ENCODE measurements around the gene PDXK. TPM values are rescaled to one million over a fixed set of nuclear protein-coding genes. Genes with fewer than 3 reads are reported as not detected.

PDXK gene
- total and polyA plus RNA-seq, 2 of the 13 experiments (the other 11 are each of a cell fraction or from before 2014, with no cell fraction given) = 114 to 184 TPM

DNA sequence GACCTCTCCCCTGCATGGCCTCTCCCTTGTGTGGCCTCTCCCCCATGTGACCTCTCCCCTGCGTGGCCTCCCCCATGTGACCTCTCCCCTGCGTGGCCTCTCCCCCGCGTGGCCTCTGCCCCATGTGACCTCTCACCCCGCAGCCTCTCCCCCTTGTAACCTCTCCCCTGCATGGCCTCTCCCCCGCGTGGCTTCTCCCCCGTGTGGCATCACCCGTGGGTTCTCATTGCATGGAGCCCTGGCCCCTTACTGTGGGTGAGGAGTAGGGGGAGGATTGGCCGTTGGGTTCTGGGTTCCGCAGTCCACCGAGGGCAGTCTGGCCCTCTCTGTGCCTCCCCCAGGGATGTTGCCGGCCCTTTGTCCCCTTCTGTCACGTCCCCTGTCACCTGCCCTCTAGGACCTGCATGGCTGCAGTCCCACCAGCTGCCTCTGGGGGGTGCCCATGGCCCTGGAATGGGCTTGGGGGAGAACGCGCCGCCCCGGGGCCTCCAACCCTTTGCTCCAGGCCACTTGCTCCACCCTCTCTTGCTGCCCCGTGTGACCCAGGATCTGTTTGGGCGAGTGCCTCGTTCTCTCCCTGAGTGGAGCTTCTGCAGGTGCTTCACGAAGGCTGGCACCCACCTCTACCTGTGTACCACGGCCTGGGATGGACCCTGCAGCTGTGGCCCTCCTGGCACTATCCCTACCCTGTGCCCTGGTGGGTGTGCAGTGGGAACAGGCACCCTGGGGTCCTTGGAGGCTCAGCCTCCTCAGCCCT is 91.8 kb downstream of the PDXK start (continued):
- TF ChIP-seq ZNF713 (CRISPR knock-in tag; IDR thresholded peaks at IDR 0.05) = no peak
- no peak for TF ChIP-seq PLRG1 (conservative IDR thresholded peaks at IDR 0.05)
- peak; percentile 56 for TF ChIP-seq ZFX (CRISPR knock-in tag; IDR thresholded peaks at IDR 0.05; ENCODE audit: low read depth)
- TF ChIP-seq SMAD9 (CRISPR knock-in tag; IDR thresholded peaks at IDR 0.05) = no peak
- no peak for TF ChIP-seq SKI (IDR thresholded peaks at IDR 0.05; ENCODE audit: partially characterized antibody)
- TF ChIP-seq GFI1 (CRISPR knock-in tag; IDR thresholded peaks at IDR 0.05; ENCODE audit: borderline replicate concordance) = no peak
- no peak for TF ChIP-seq ZNF572 (CRISPR knock-in tag; IDR thresholded peaks at IDR 0.05)
- no peak for TF ChIP-seq KDM6A (CRISPR knock-in tag; IDR thresholded peaks at IDR 0.05; ENCODE audit: low read depth)
- TF ChIP-seq HOXA3 (CRISPR knock-in tag; IDR thresholded peaks at IDR 0.05) = peak; percentile 58; the same call in 1 of the 2 replicates
- TF ChIP-seq, protein P1, sequence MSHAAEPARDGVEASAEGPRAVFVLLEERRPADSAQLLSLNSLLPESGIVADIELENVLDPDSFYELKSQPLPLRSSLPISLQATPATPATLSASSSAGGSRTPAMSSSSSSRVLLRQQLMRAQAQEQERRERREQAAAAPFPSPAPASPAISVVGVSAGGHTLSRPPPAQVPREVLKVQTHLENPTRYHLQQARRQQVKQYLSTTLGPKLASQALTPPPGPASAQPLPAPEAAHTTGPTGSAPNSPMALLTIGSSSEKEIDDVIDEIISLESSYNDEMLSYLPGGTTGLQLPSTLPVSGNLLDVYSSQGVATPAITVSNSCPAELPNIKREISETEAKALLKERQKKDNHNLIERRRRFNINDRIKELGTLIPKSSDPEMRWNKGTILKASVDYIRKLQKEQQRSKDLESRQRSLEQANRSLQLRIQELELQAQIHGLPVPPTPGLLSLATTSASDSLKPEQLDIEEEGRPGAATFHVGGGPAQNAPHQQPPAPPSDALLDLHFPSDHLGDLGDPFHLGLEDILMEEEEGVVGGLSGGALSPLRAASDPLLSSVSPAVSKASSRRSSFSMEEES (CRISPR knock-in tag; IDR thresholded peaks at IDR 0.05) = no peak
- no peak for TF ChIP-seq HMG20B (CRISPR knock-in tag; conservative IDR thresholded peaks at IDR 0.05)
- TF ChIP-seq MIER3 (CRISPR knock-in tag; IDR thresholded peaks at IDR 0.05; ENCODE audit: borderline replicate concordance) = no peak
- 0 out of 2 replicates have a peak, but pooled peaks have one; percentile 36 for TF ChIP-seq CBFB (CRISPR knock-in tag; IDR thresholded peaks at IDR 0.05)
- no peak for TF ChIP-seq ZKSCAN5 (CRISPR knock-in tag; IDR thresholded peaks at IDR 0.05)
- TF ChIP-seq, protein P2, sequence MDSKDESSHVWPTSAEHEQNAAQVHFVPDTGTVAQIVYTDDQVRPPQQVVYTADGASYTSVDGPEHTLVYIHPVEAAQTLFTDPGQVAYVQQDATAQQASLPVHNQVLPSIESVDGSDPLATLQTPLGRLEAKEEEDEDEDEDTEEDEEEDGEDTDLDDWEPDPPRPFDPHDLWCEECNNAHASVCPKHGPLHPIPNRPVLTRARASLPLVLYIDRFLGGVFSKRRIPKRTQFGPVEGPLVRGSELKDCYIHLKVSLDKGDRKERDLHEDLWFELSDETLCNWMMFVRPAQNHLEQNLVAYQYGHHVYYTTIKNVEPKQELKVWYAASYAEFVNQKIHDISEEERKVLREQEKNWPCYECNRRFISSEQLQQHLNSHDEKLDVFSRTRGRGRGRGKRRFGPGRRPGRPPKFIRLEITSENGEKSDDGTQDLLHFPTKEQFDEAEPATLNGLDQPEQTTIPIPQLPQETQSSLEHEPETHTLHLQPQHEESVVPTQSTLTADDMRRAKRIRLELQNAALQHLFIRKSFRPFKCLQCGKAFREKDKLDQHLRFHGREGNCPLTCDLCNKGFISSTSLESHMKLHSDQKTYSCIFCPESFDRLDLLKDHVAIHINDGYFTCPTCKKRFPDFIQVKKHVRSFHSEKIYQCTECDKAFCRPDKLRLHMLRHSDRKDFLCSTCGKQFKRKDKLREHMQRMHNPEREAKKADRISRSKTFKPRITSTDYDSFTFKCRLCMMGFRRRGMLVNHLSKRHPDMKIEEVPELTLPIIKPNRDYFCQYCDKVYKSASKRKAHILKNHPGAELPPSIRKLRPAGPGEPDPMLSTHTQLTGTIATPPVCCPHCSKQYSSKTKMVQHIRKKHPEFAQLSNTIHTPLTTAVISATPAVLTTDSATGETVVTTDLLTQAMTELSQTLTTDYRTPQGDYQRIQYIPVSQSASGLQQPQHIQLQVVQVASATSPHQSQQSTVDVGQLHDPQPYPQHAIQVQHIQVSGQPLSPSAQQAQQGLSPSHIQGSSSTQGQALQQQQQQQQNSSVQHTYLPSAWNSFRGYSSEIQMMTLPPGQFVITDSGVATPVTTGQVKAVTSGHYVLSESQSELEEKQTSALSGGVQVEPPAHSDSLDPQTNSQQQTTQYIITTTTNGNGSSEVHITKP (CRISPR knock-in tag; IDR thresholded peaks at IDR 0.05; ENCODE audit: low read depth) = no peak
- TF ChIP-seq MAF1 (CRISPR knock-in tag; IDR thresholded peaks at IDR 0.05; ENCODE audit: borderline replicate concordance) = no peak
- TF ChIP-seq, protein P3, sequence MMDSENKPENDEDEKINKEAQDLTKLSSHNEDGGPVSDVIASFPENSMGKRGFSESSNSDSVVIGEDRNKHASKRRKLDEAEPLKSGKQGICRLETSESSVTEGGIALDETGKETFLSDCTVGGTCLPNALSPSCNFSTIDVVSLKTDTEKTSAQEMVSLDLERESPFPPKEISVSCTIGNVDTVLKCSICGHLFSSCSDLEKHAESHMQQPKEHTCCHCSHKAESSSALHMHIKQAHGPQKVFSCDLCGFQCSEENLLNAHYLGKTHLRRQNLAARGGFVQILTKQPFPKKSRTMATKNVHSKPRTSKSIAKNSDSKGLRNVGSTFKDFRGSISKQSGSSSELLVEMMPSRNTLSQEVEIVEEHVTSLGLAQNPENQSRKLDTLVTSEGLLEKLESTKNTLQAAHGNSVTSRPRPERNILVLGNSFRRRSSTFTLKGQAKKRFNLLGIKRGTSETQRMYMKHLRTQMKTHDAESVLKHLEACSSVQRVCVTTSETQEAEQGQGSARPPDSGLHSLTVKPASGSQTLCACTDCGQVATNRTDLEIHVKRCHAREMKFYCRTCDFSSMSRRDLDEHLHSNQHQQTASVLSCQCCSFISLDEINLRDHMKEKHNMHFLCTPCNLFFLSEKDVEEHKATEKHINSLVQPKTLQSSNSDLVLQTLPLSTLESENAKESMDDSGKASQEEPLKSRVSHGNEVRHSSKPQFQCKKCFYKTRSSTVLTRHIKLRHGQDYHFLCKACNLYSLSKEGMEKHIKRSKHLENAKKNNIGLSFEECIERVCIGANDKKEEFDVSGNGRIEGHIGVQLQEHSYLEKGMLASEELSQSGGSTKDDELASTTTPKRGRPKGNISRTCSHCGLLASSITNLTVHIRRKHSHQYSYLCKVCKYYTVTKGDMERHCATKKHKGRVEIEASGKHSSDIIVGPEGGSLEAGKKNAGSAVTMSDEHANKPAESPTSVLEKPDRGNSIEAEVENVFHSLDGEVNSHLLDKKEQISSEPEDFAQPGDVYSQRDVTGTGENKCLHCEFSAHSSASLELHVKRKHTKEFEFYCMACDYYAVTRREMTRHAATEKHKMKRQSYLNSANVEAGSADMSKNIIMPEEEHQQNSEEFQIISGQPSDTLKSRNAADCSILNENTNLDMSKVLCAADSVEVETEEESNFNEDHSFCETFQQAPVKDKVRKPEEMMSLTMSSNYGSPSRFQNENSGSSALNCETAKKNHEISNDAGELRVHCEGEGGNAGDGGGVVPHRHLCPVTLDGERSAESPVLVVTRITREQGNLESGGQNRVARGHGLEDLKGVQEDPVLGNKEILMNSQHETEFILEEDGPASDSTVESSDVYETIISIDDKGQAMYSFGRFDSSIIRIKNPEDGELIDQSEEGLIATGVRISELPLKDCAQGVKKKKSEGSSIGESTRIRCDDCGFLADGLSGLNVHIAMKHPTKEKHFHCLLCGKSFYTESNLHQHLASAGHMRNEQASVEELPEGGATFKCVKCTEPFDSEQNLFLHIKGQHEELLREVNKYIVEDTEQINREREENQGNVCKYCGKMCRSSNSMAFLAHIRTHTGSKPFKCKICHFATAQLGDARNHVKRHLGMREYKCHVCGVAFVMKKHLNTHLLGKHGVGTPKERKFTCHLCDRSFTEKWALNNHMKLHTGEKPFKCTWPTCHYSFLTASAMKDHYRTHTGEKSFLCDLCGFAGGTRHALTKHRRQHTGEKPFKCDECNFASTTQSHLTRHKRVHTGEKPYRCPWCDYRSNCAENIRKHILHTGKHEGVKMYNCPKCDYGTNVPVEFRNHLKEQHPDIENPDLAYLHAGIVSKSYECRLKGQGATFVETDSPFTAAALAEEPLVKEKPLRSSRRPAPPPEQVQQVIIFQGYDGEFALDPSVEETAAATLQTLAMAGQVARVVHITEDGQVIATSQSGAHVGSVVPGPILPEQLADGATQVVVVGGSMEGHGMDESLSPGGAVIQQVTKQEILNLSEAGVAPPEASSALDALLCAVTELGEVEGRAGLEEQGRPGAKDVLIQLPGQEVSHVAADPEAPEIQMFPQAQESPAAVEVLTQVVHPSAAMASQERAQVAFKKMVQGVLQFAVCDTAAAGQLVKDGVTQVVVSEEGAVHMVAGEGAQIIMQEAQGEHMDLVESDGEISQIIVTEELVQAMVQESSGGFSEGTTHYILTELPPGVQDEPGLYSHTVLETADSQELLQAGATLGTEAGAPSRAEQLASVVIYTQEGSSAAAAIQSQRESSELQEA (CRISPR knock-in tag; IDR thresholded peaks at IDR 0.05; ENCODE audit: not compliant biosample characterization) = peak; percentile 54

All from HepG2 (cell line).